GM18526 (cell line): ENCODE measurements around the gene SLC26A11.

Source experiments
- POLR2A ChIP-seq: IDR thresholded peaks from 3 replicates; pipeline ENCODE4 v1.6.1; 2011; ENCODE audit not compliant: insufficient read length; ENCODE audit errors: extremely low read depth

Gene SLC26A11

GRCh38 chr17:80291691-80292487, 71.7 kb downstream of the SLC26A11 start:
- TF ChIP-seq POLR2A = no peak

GRCh38 chr17:80292521-80292971, 72.3 kb downstream of the SLC26A11 start:
- no peak for TF ChIP-seq POLR2A

GRCh38 chr17:80294210-80294609, 74.0 kb downstream of the SLC26A11 start:
- no peak for TF ChIP-seq POLR2A

- TF ChIP-seq POLR2A = no peak
Observed at GRCh38 chr17:80294653-80295052, 74.4 kb downstream of the SLC26A11 start.

- no peak for TF ChIP-seq POLR2A
Observed at GRCh38 chr17:80295146-80295545, 74.9 kb downstream of the SLC26A11 start.

- TF ChIP-seq POLR2A = no peak
Observed at GRCh38 chr17:80295559-80295958, 75.3 kb downstream of the SLC26A11 start.

- TF ChIP-seq POLR2A = no peak
Observed at GRCh38 chr17:80296221-80296620, 76.0 kb downstream of the SLC26A11 start.

- no peak for TF ChIP-seq POLR2A
Observed at GRCh38 chr17:80297996-80298560, 77.9 kb downstream of the SLC26A11 start.
